HG03039 (cell line): ENCODE results near the gene NEK11.

ENCODE experiments used
- ATAC-seq: cut with Tn5 transposase; IDR thresholded peaks from one replicate; pipeline ENCODE4 v1.9.1; 2021; ENCODE audit warnings: mild to moderate bottlenecking, moderate library complexity; ENCODE audit not compliant: unreplicated experiment

Gene NEK11

GRCh38 chr3:131125684-131126083 is 99.0 kb downstream of the NEK11 start:
- ATAC-seq = no peak

GRCh38 chr3:131140891-131141290 is 114.2 kb downstream of the NEK11 start:
- no peak for ATAC-seq

- no peak for ATAC-seq
These were observed 115.1 kb downstream of the NEK11 start for GRCh38 chr3:131141770-131142169.

GRCh38 chr3:131142580-131142979 is 115.9 kb downstream of the NEK11 start:
- no peak for ATAC-seq

- no peak for ATAC-seq
These were observed 117.1 kb downstream of the NEK11 start for GRCh38 chr3:131143802-131144201.

GRCh38 chr3:131147534-131147933 is 120.9 kb downstream of the NEK11 start:
- no peak for ATAC-seq

- ATAC-seq = no peak
These were observed 131.8 kb downstream of the NEK11 start for GRCh38 chr3:131158434-131158833.

- no peak for ATAC-seq
These were observed 135.8 kb downstream of the NEK11 start for GRCh38 chr3:131162516-131162915.

- no peak for ATAC-seq
These were observed 141.2 kb downstream of the NEK11 start for GRCh38 chr3:131167867-131168266.

GRCh38 chr3:131169331-131169730 is 142.7 kb downstream of the NEK11 start:
- no peak for ATAC-seq

- ATAC-seq = no peak
These were observed 146.0 kb downstream of the NEK11 start for GRCh38 chr3:131172502-131173200.

- ATAC-seq = peak; percentile 70
These were observed 148.1 kb downstream of the NEK11 start for GRCh38 chr3:131174752-131175151.

GRCh38 chr3:131178710-131179375 is 152.2 kb downstream of the NEK11 start:
- no peak for ATAC-seq

GRCh38 chr3:131192701-131193100 is 166.0 kb downstream of the NEK11 start:
- ATAC-seq = no peak

- no peak for ATAC-seq
These were observed 167.1 kb downstream of the NEK11 start for GRCh38 chr3:131193641-131194238.

- no peak for ATAC-seq
These were observed 168.1 kb downstream of the NEK11 start for GRCh38 chr3:131194816-131195215.

GRCh38 chr3:131200636-131201199 is 174.0 kb downstream of the NEK11 start:
- ATAC-seq = no peak

GRCh38 chr3:131216330-131216729 is 189.7 kb downstream of the NEK11 start:
- no peak for ATAC-seq

GRCh38 chr3:131216801-131217200 is 190.1 kb downstream of the NEK11 start:
- ATAC-seq = no peak

GRCh38 chr3:131217296-131217741 is 190.6 kb downstream of the NEK11 start:
- ATAC-seq = no peak

- ATAC-seq = no peak
These were observed 191.5 kb downstream of the NEK11 start for GRCh38 chr3:131218196-131218595.

- no peak for ATAC-seq
These were observed 195.1 kb downstream of the NEK11 start for GRCh38 chr3:131221731-131222130.
